GM13976 (cell line): ENCODE results near the gene NMRK1.

Experiments used
- DNase-seq: peaks from one replicate; pipeline ENCODE4 v3.0.0; 2012; ENCODE audit warnings: low spot score
- CTCF ChIP-seq: IDR thresholded peaks from 2 replicates; pipeline ENCODE4 v1.5.1; 2012; ENCODE audit warnings: borderline replicate concordance, mild to moderate bottlenecking; ENCODE audit not compliant: insufficient read depth; ENCODE audit errors: extremely low read depth, missing control alignments, control extremely low read depth
- in situ Hi-C: fragments of 300-500 bp; cut with MboI; formaldehyde crosslinking; loops from one replicate; pipeline ENCODE4 v1.12.0; 2022; ENCODE audit warnings: low sequenced_read_pairs, mixed read lengths, inconsistent platforms; ENCODE audit not compliant: unreplicated experiment

Gene NMRK1

GRCh38 chr9:75116306-75116705 lies 28.4 kb upstream of the NMRK1 start:
- TF ChIP-seq CTCF, result no peak
- in situ Hi-C loops, result no loop called here
- DNase-seq, result no peak

- in situ Hi-C loops, result no loop called here
- no peak for TF ChIP-seq CTCF
- no peak for DNase-seq
Observed at GRCh38 chr9:75112789-75113188, 24.8 kb upstream of the NMRK1 start.

DNA sequence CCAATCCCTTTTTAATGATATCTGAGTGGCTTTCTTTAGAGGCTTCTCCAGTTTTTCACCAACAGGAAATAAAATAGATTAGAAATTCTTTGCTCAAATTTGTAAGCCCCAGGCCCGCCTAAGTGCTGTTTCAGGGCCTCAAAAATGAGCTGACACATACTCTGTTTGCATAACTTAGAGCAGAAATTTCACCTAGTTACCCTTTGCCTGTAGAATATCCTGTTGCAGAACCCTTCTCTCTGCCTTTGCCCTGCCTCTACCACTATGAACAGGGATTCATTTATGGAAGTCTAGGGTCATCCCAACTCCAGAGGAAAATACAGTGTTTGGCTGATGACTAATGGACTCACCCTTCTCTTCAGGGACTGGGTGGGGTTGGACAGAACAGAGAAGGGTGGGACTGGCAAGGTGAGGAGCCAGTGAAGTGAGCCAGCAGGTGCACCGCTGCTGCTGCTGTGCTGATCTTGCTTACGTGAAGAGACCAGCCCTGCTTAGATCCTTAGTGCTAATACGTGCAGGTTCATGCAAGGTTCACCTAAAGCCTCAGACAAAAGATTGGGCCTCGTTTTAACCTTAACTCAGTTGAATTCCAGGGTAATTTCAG lies 23.2 kb upstream of the NMRK1 start:
- in situ Hi-C loops, result no loop called here
- DNase-seq, result no peak

GRCh38 chr9:75109210-75109839 lies 21.4 kb upstream of the NMRK1 start:
- no peak for DNase-seq
- TF ChIP-seq CTCF, result no peak
- in situ Hi-C loops, result no loop called here

More for the DNA sequence above, 23.2 kb upstream of the NMRK1 start:
- TF ChIP-seq CTCF, result no peak

DNA sequence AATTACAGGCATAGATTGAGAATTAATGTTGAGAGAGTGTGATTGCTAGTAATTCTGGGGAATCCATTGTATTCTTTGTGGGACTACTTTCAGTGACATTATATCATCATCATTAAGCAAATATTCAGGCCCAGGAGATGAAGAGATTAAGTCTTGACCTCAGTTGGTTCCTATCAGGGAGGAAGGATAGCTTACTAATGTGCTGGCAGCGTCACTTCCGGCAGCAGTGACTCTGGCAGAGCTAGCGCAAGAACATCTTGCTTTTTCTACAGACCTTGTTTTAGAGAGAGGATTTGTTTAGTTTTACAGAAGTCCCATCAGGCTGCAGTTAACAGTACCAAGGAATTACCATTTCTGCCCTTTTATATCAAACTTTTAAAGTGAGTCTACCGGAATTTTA lies 20.6 kb upstream of the NMRK1 start:
- DNase-seq, result no peak
- in situ Hi-C loops, result no loop called here
- TF ChIP-seq CTCF, result no peak

DNA sequence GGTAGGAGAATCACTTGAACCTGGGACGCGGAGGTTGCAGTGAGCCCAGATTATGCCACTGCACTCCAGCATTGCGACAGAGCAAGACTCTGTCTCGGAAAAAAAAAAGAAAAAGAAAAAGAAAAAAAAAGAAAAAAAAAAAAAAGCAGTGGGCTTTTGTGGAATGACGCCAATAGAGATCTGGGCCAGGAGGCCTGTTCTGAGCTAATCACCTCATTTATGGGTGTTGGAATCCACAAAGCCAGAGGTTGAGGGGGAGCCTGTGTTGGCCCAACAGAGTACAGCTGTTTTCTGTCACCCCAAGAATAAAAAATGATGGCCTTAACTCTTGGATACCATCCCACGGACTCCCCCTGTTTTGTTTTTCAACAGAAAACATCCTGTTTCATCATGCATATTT lies 18.9 kb upstream of the NMRK1 start:
- DNase-seq, result no peak
- in situ Hi-C loops, result no loop called here
- no peak for TF ChIP-seq CTCF
